Left cardiac atrium (tissue), 4 donors: ENCODE results near the gene ABCC5. TPM values are rescaled to one million over a fixed set of nuclear protein-coding genes. Genes with fewer than 3 reads are reported as not detected.

ENCODE experiments used
- ATAC-seq, 2 donors: fragments of 200-7000 bp; cut with Tn5 transposase; one replicate each; pipeline ENCODE4 v1.9.1; 2020; ENCODE audit warnings: mild to moderate bottlenecking in 2 of 2, moderate library complexity in 2 of 2
- DNase-seq: peaks from one replicate; pipeline ENCODE4 v3.0.0-alpha.2; 2020
- intact Hi-C, 2 donors: fragments of 100-400 bp; cut with DNase I; formaldehyde crosslinking; loops; one replicate each; pipeline versions ENCODE4 v1.14.1 to v1.15.1; 2022 to 2023
- total RNA-seq, 2 donors: library from RNA; stranded (reverse); fragmentation: NEBNext Ultra II Directional; extraction: Animal tissue kit (Norgen Biotek cat#: 25700); gene quantifications; one replicate each; pipeline ENCODE4 v1.2.1, GENCODE V29; 2021
- donor health status: DM: no; HTN: yes; CAD: no.
- donor health status: DM: no; HTN: yes; CAD: no; lungs with severe emphysema.
- donor health status: DM: yes; HTN: yes; CAD: no.
- donor health status: Dilated cardiomyopathy.

The ABCC5 gene
- total RNA-seq, 2 donors from 2014 or later = 40.2 to 69.2 TPM

- DNase-seq (no peak), ATAC-seq (no peak)
- intact Hi-C loops = no loop called here
Measured at GRCh38 chr3:183941216-183941615, 76.5 kb downstream of the ABCC5 start.

GRCh38 chr3:183937601-183938286 lies 79.9 kb downstream of the ABCC5 start:
- DNase-seq = no peak
- no peak for ATAC-seq
- intact Hi-C loops = no loop called here

DNA sequence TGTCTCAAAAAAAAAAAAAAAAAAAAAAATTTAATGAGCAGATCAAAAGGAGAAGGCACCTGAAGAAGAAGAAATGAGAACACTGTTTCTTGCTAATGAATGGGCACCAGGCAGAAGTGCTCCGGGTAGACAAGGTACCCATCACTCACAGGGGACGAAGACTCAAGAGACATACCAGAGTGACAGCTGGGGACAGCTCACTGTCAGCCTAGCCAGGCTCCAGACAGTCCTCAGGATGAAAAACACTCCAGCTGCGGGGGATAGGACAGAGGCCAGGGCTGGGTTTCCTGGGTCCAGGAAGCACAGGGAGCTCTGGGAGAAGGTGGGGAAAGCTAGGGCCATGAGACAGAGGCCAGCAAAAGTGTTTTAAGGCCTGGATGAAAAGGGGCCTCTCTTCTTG lies 84.5 kb downstream of the ABCC5 start:
- intact Hi-C loops = no loop called here
- peak; percentile 54 to 79 for ATAC-seq
- no peak for DNase-seq

- intact Hi-C loops = no loop called here
- ATAC-seq = peak; percentile 38 to 74
- no peak for DNase-seq
Measured at GRCh38 chr3:183931881-183932280, 85.8 kb downstream of the ABCC5 start.

DNA sequence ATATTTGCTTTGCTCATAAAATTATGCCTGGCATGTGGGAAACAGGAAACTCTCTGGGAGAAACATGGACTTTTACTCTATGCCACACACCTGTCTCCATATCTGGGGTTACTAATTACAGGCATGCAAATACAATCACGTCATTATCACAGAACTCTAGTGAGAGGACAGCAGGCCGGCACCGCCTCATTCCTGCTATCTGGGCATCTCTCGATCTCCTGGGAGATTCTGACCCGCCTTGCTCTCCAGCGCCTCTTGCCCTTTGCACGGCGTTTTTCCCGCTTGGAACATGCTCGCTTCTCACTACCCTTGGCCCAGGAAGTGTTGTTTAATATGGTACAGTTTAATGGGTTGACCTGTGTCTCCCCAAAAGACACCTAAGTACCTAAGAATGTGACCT lies 87.6 kb downstream of the ABCC5 start:
- intact Hi-C loops = no loop called here
- DNase-seq (no peak), ATAC-seq (no peak)

DNA sequence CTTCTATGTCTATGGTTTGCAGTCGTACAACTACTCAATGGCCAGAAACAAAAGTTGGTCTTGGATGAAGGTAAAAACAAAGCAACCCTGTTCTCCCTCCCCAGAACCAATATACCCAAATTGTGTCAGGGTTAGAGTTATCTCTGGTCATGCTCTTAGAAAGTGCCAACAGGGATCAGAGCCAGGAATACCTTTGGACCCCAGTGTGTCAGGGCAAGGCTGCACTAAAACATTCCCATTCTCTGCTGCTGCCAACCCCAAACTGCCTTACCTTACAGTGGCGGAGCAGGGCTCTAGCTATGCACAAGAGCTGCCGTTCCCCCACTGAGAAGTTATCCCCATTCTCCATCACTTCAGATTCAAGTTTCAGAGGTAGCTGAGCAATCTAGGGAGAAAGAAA lies 90.6 kb downstream of the ABCC5 start:
- intact Hi-C loops = no loop called here
- no peak for DNase-seq
- ATAC-seq = no peak

DNA sequence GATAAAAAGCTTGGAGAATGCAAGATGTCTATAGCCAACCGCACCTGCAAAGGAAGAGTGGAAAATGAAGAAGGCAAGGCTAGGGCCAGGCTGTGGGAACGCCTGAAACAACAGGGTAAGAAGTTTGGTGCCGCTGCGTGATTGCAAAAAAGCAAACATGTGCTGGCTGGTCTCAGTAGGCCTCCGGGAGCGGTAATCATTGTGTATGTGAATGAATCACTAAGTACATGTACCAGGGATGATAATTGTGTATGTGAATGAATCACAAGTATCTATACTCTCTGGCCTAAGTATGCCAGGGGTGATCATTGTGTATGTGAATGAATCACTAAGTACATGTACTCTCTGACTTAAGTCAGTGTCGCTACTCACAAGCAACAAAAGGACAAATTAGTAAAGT lies 92.7 kb downstream of the ABCC5 start:
- DNase-seq (no peak), ATAC-seq (no peak)
- intact Hi-C loops = no loop called here

GRCh38 chr3:183924543-183924942 lies 93.1 kb downstream of the ABCC5 start:
- intact Hi-C loops = no loop called here
- ATAC-seq = no peak

GRCh38 chr3:183922421-183922820 lies 95.3 kb downstream of the ABCC5 start:
- ATAC-seq (no peak), DNase-seq (no peak)
- intact Hi-C loops = no loop called here

More at GRCh38 chr3:183924543-183924942, 93.1 kb downstream of the ABCC5 start:
- DNase-seq = no peak

- DNase-seq (no peak), ATAC-seq (no peak)
- intact Hi-C loops = no loop called here
Measured at GRCh38 chr3:183921096-183921495, 96.6 kb downstream of the ABCC5 start.

- DNase-seq = no peak
- intact Hi-C loops = no loop called here
- ATAC-seq = no peak
Measured at GRCh38 chr3:183920416-183920815, 97.3 kb downstream of the ABCC5 start.

- intact Hi-C loops = no loop called here
- DNase-seq (no peak), ATAC-seq (no peak)
Measured at GRCh38 chr3:183918178-183918577, 99.5 kb downstream of the ABCC5 start.

DNA sequence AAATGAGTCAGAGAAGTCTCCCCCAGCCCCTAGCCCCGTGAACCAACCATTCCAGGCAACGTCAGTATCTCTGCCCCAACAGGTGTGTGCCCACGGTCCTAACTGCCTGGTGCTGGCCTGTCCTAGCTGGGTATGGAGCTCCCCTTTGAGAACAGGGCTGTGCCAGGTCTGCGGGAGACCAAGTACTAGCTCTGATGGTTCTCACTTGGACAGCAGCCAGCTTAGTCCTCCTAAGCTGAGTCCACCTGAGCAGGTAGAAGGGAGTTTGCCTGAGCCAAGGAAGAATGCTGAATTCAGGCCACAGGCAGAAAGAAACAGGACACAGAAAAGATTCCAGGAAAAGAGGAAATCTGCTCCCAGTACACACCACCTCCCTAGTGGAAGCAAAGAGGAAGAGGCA lies 99.9 kb downstream of the ABCC5 start:
- ATAC-seq (no peak), DNase-seq (no peak)
- intact Hi-C loops = no loop called here

- intact Hi-C loops = no loop called here
Measured at GRCh38 chr3:183914856-183915255, 102.8 kb downstream of the ABCC5 start.

GRCh38 chr3:183913580-183913920 lies 104.1 kb downstream of the ABCC5 start:
- intact Hi-C loops = no loop called here
- DNase-seq (no peak), ATAC-seq (no peak)

More at GRCh38 chr3:183914856-183915255, 102.8 kb downstream of the ABCC5 start:
- DNase-seq = no peak
- ATAC-seq = no peak

- ATAC-seq (no peak), DNase-seq (no peak)
- intact Hi-C loops = no loop called here
Measured at GRCh38 chr3:183912895-183913579, 104.6 kb downstream of the ABCC5 start.

DNA sequence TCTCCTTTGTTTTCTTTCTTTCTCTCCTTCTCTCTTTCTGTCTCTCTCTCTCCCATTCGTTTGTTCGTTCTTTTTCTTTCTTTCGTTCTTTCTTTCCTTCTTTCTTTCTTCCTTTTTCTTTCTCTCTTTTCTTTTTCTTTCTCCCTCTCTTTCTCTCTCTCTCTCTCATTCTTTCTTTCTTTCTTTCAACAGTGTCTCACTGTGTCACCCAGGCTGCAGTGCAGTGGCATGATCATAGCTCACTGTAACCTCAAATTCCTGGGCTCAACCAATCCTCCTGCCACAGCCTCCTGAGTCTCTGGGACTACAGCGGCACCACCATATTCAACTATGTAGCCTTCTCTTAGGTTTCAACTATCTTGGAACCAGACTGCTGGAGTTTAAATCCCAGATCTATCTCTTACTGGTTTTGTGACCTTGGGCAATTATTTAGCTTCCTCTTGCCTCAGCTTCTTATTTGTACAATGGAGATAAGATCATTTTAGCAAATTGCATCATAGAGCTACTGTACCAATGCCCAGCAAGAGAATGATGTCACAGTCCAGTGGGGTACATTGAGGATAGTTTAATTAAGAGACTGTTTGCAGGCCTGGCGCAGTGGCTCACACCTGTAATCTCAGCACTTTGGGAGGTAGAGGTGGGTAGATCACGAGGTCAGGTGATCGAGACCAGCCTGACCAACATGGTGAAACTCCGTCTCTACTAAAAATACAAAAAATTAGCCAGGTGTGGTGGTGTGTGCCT lies 105.7 kb downstream of the ABCC5 start:
- no peak for ATAC-seq
- DNase-seq = no peak
- intact Hi-C loops = no loop called here

DNA sequence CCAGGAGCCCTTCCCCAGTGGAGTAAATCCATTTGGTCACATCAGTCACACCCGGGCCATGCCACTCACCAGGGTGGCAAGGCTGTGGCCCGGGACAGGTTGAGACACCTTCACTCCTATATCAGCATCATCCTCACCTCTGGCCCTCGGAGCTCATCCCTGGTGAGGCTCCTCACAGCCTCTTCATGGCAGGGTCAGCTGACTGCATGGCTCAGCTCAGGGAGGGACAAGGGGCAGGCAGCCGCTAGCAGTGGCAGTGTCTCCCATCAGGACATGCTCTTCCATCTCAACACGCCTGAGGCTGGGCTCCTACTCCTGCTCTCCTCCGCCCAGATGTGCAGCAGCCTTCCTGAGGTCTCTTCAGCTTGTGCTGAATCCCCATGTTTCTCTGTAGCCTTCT lies 106.6 kb downstream of the ABCC5 start:
- no peak for ATAC-seq
- intact Hi-C loops = no loop called here
- no peak for DNase-seq

DNA sequence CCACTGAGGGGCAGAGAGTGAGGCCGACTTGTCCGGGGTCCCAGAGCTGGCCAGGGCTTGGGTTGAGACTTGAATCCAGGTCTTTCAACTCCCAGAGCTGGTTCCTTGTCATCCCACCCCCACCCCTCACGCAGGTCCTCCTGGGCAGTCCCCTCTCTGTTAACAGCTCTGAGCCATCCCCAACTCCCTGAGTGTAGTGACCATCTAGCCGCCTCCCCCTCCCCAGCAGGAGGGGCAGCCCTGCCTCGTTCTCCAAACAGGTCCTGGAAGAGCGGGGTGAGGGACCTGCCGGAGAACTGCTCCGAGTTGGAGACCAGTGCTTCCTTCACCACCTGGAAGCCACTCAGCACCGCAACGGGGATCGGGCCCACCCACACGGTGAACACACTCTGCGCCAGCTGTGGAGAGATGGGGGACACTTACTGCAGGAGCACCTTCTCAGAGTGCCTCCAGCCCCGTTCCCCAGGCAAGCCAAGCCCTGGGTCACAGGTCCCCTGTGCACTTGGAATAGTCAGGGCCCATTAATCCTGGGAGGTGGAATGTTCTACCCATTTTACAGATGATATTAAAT lies 108.6 kb downstream of the ABCC5 start:
- DNase-seq (no peak), ATAC-seq (no peak)
- intact Hi-C loops = no loop called here

DNA sequence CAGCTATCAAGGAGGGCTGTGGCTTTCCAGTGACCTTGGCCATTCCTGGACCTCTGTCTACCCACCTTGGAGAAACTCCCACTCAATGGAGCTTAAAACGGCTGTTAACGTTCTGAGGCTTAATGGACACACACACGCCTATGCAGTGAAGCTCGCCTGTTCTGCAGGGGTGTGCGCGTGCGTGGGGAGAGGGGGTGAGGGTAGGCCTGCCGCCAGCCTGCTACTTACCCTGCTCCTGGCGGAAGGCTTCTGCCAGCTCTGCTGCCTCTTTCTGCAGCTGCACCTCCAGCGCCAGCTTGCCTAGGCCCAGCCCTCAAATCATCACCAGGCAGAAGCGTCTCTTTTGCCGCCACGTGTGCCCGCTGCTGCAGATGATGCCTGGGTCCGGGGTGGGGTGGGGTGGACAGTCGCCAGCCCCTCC lies 109.8 kb downstream of the ABCC5 start:
- DNase-seq (no peak), ATAC-seq (no peak)
- intact Hi-C loops = no loop called here
